Nephron progenitor cell (in vitro differentiated cells): ENCODE results near the gene DLL4.

ENCODE experiments used
- DNase-seq: peaks from one replicate; pipeline ENCODE4 v3.0.0; 2021
- H3K27ac Mint-ChIP-seq: 2 replicates; pipeline ENCODE4 v1.8.0; 2021; ENCODE audit warnings: mild to moderate bottlenecking, moderate library complexity, mixed read lengths
- H3K27me3 Mint-ChIP-seq: 2 replicates; pipeline ENCODE4 v1.8.0; 2021; ENCODE audit warnings: mild to moderate bottlenecking, low read depth, mixed read lengths; ENCODE audit not compliant: poor library complexity
- H3K36me3 Mint-ChIP-seq: 2 replicates; pipeline ENCODE4 v1.8.0; 2021; ENCODE audit warnings: low read depth, mixed read lengths
- H3K4me1 Mint-ChIP-seq: 2 replicates; pipeline ENCODE4 v1.8.0; 2021; ENCODE audit warnings: mixed read lengths
- H3K4me3 Mint-ChIP-seq: 2 replicates; pipeline ENCODE4 v1.8.0; 2021; ENCODE audit warnings: mild to moderate bottlenecking, moderate library complexity, mixed read lengths
- H3K9me3 Mint-ChIP-seq: 2 replicates; pipeline ENCODE4 v1.8.0; 2021; ENCODE audit warnings: mild to moderate bottlenecking, moderate library complexity, mixed read lengths
- CTCF ChIP-seq: fragments of 200-600 bp; sonication (generic); IDR thresholded peaks from 2 replicates; pipeline ENCODE4 v1.5.0; 2021; ENCODE audit warnings: antibody characterized with exemption

The DLL4 gene

GRCh38 chr15:40937762-40938535 lies 8.8 kb downstream of the DLL4 start:
- DNase-seq = no peak
- Mint-ChIP-seq H3K4me1 (peaks cover 74% of the 10 kb centered on the region), H3K27me3 (peaks cover 54% of the 10 kb centered on the region), H3K36me3 (no peaks in the 10 kb centered on the region), H3K9me3 (no peaks in the 10 kb centered on the region), H3K27ac (no peak overlapping the region), H3K4me3 (no peak overlapping the region)
- TF ChIP-seq CTCF = no peak

GRCh38 chr15:40938536-40938870 lies 9.4 kb downstream of the DLL4 start:
- H3K27ac Mint-ChIP-seq = no peak overlapping the region
- no peak for DNase-seq
- no peaks in the 10 kb centered on the region for H3K36me3 Mint-ChIP-seq
- H3K27me3 Mint-ChIP-seq = peaks cover 54% of the 10 kb centered on the region
- no peak for TF ChIP-seq CTCF
- H3K4me1 Mint-ChIP-seq = peaks cover 71% of the 10 kb centered on the region
- no peak overlapping the region for H3K4me3 Mint-ChIP-seq
- H3K9me3 Mint-ChIP-seq = no peaks in the 10 kb centered on the region

GRCh38 chr15:40940296-40940801 lies 11.2 kb downstream of the DLL4 start:
- H3K36me3 Mint-ChIP-seq = no peaks in the 10 kb centered on the region
- no peak for DNase-seq
- no peak for TF ChIP-seq CTCF
- H3K9me3 Mint-ChIP-seq = no peaks in the 10 kb centered on the region
- H3K27me3 Mint-ChIP-seq = peaks cover 55% of the 10 kb centered on the region
- H3K4me1 Mint-ChIP-seq = peaks cover 56% of the 10 kb centered on the region
- H3K4me3 Mint-ChIP-seq = peak overlapping the region; percentile 49
- no peak overlapping the region for H3K27ac Mint-ChIP-seq

- H3K4me3 Mint-ChIP-seq = peak overlapping the region; percentile 49
- DNase-seq = no peak
- H3K9me3 Mint-ChIP-seq = no peaks in the 10 kb centered on the region
- peaks cover 54% of the 10 kb centered on the region for H3K27me3 Mint-ChIP-seq
- no peak for TF ChIP-seq CTCF
- H3K36me3 Mint-ChIP-seq = no peaks in the 10 kb centered on the region
- H3K27ac Mint-ChIP-seq = peak overlapping the region; percentile 66
- H3K4me1 Mint-ChIP-seq = peaks cover 50% of the 10 kb centered on the region
Observed at GRCh38 chr15:40941068-40941527, 12.0 kb downstream of the DLL4 start.

GRCh38 chr15:40941528-40942336 lies 12.6 kb downstream of the DLL4 start:
- H3K4me3 Mint-ChIP-seq = peak overlapping the region; percentile 75

More at GRCh38 chr15:40941528-40942336, 12.6 kb downstream of the DLL4 start:
- Mint-ChIP-seq H3K27me3 (peaks cover 51% of the 10 kb centered on the region), H3K4me1 (peaks cover 49% of the 10 kb centered on the region), H3K9me3 (no peaks in the 10 kb centered on the region), H3K27ac (peak overlapping the region; percentile 66), H3K36me3 (no peaks in the 10 kb centered on the region)
- TF ChIP-seq CTCF = no peak
- DNase-seq = peak; percentile 85
